DND-41 (cell line): Measurements from ENCODE around the gene DNAJC16.
"Not testable (repeated sequence)": the region's sequence is repeated elsewhere in the genome, so short reads cannot be mapped to it uniquely, and the experiment has no call there.

Source experiments
- ATAC-seq: fragments of 200-7000 bp; cut with Tn5 transposase; 3 replicates; pipeline ENCODE4 v1.9.1; 2021; ENCODE audit warnings: low read depth; ENCODE audit not compliant: insufficient read depth
- DNase-seq: peaks from one replicate; pipeline ENCODE4 v3.0.0-alpha.2; 2020
- H2AFZ ChIP-seq: 2 replicates; pipeline ENCODE4 v1.6.0; 2012; ENCODE audit warnings: low read depth, low read length
- H3K27ac ChIP-seq: 2 replicates; pipeline ENCODE4 v1.5.1; 2012; ENCODE audit warnings: low read length, inconsistent platforms
- H3K27me3 ChIP-seq: fragments of 200-600 bp; sonication (generic); 2 replicates; pipeline ENCODE4 v1.6.0; 2012; ENCODE audit warnings: low read length, mild to moderate bottlenecking, inconsistent platforms; ENCODE audit not compliant: insufficient read depth, poor library complexity
- H3K36me3 ChIP-seq: 2 replicates; pipeline ENCODE4 v1.5.1; 2012; ENCODE audit warnings: low read length, inconsistent platforms; ENCODE audit not compliant: insufficient read depth
- H3K4me1 ChIP-seq: 2 replicates; pipeline ENCODE4 v1.5.1; 2012; ENCODE audit warnings: mild to moderate bottlenecking, low read length; ENCODE audit not compliant: insufficient read depth
- H3K4me2 ChIP-seq: 2 replicates; pipeline ENCODE4 v1.6.0; 2012; ENCODE audit warnings: mild to moderate bottlenecking, moderate library complexity, low read length, inconsistent platforms; ENCODE audit not compliant: insufficient read depth
- H3K4me3 ChIP-seq, 2 experiments: fragments of 200-600 bp in 1 of 2; shearing (Covaris generic) in 1 of 2; 2 replicates each; pipeline ENCODE4 v1.5.1; 2012 to 2016; ENCODE audit warnings: inconsistent platforms in 2 of 2, low read length in 2 of 2, mild to moderate bottlenecking in 2 of 2, low read depth in 1 of 2, moderate library complexity in 1 of 2
- H3K79me2 ChIP-seq: 2 replicates; pipeline ENCODE4 v1.6.0; 2012; ENCODE audit warnings: low read length, inconsistent platforms; ENCODE audit not compliant: insufficient read depth
- H3K9ac ChIP-seq: 2 replicates; pipeline ENCODE4 v1.6.0; 2012; ENCODE audit warnings: low read depth, mild to moderate bottlenecking, inconsistent platforms, low read length, moderate library complexity
- H3K9me3 ChIP-seq: 2 replicates; pipeline ENCODE4 v1.5.1; 2012; ENCODE audit warnings: low read length, moderate library complexity, mild to moderate bottlenecking, inconsistent platforms; ENCODE audit not compliant: insufficient read depth, severe bottlenecking
- H4K20me1 ChIP-seq: 2 replicates; pipeline ENCODE4 v1.6.0; 2012; ENCODE audit warnings: low read length; ENCODE audit not compliant: insufficient read depth
- CTCF ChIP-seq: IDR thresholded peaks from 2 replicates; pipeline ENCODE4 v1.5.1; 2012; ENCODE audit warnings: borderline replicate concordance, low read length, moderate library complexity, mild to moderate bottlenecking; ENCODE audit not compliant: poor library complexity, severe bottlenecking; ENCODE audit errors: extremely low read depth
- EZH2 ChIP-seq: IDR thresholded peaks from 3 replicates; pipeline ENCODE4 v1.6.1; 2012; ENCODE audit warnings: borderline replicate concordance, low read depth, mild to moderate bottlenecking, moderate library complexity, low read length, inconsistent platforms; ENCODE audit not compliant: severe bottlenecking

DNAJC16 gene

GRCh38 chr1:15515022-15515663 is 11.5 kb upstream of the DNAJC16 start:
- no peak for ATAC-seq
- H3K4me1 ChIP-seq = peaks cover 8% of the 10 kb centered on the region
- H3K79me2 ChIP-seq = no peaks in the 10 kb centered on the region
- DNase-seq = no peak
- no peak overlapping the region for H2AFZ ChIP-seq
- H3K36me3 ChIP-seq = no peaks in the 10 kb centered on the region; the same call in 1 of the 2 replicates
- no peak overlapping the region for H3K4me2 ChIP-seq
- no peak overlapping the region for H3K4me3 ChIP-seq
- H3K9ac ChIP-seq = no peak overlapping the region
- no peaks in the 10 kb centered on the region for H3K9me3 ChIP-seq
- TF ChIP-seq EZH2 (no peak), CTCF (no peak)
- no peaks in the 10 kb centered on the region for H3K27me3 ChIP-seq
- H3K27ac ChIP-seq = peak overlapping the region; percentile 68; the same call in 1 of the 2 replicates
- no peaks in the 10 kb centered on the region for H4K20me1 ChIP-seq

DNA sequence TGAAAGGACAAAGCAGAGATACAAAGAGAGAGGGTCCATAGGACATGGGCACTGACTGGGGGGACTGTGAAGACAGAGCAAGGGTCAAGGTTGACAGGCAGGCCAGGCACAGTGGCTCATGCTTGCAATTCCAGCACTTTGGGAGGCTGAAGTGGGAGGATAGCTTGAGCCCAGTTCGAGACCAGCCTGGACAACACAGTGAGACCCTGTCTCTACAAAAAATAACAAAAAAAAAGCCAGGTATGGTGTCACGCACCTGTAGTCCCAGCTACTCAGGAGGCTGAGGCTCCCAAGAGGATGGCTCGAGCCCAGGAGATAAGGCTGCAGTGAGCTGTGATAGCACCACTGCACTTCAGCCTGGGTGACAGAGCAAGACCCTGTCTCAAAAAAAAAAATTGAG is 7.0 kb upstream of the DNAJC16 start:
- no peaks in the 10 kb centered on the region for H4K20me1 ChIP-seq
- TF ChIP-seq EZH2 (no peak), CTCF (no peak)
- H3K36me3 ChIP-seq = no peaks in the 10 kb centered on the region; the same call in 1 of the 2 replicates
- ATAC-seq (no peak), DNase-seq (no peak)
- H3K9me3 ChIP-seq = no peaks in the 10 kb centered on the region
- H3K9ac ChIP-seq = no peak overlapping the region
- no peak overlapping the region for H3K4me3 ChIP-seq
- H3K79me2 ChIP-seq = no peaks in the 10 kb centered on the region
- no peaks in the 10 kb centered on the region for H3K27me3 ChIP-seq
- H3K27ac ChIP-seq = no peak overlapping the region
- no peak overlapping the region for H3K4me2 ChIP-seq
- no peak overlapping the region for H2AFZ ChIP-seq
- H3K4me1 ChIP-seq = peaks cover 20% of the 10 kb centered on the region

- H3K27ac ChIP-seq, ATAC-seq, H3K9ac ChIP-seq, H3K79me2 ChIP-seq, H3K4me3 ChIP-seq, H4K20me1 ChIP-seq, DNase-seq, H3K4me2 ChIP-seq, H2AFZ ChIP-seq, H3K9me3 ChIP-seq, H3K27me3 ChIP-seq, H3K36me3 ChIP-seq: not testable (repeated sequence)
- peaks cover 25% of the 10 kb centered on the region for H3K4me1 ChIP-seq
Observed at GRCh38 chr1:15521206-15521906, 5.3 kb upstream of the DNAJC16 start.

GRCh38 chr1:15522551-15522950 is 4.1 kb upstream of the DNAJC16 start:
- H3K4me2 ChIP-seq = no peak overlapping the region
- H4K20me1 ChIP-seq = no peaks in the 10 kb centered on the region
- H3K36me3 ChIP-seq = no peaks in the 10 kb centered on the region
- H3K9me3 ChIP-seq = no peaks in the 10 kb centered on the region
- no peak for TF ChIP-seq EZH2
- no peak for TF ChIP-seq CTCF
- H3K79me2 ChIP-seq = peaks cover 6% of the 10 kb centered on the region
- H3K4me3 ChIP-seq = no peak overlapping the region
- H3K4me1 ChIP-seq = peaks cover 30% of the 10 kb centered on the region
- DNase-seq (no peak), ATAC-seq (no peak)
- no peak overlapping the region for H3K9ac ChIP-seq
- no peak overlapping the region for H2AFZ ChIP-seq
- no peaks in the 10 kb centered on the region for H3K27me3 ChIP-seq
- H3K27ac ChIP-seq = no peak overlapping the region
